Neural crest cell (in vitro differentiated cells): ENCODE measurements around the gene ANKRD28. TPM values are rescaled to one million over a fixed set of nuclear protein-coding genes. Genes with fewer than 3 reads are reported as not detected.

Source experiments
- DNase-seq: peaks from one replicate; pipeline ENCODE4 v3.0.0; 2021; ENCODE audit warnings: low read depth, mixed read lengths, low spot score
- H3K27ac Mint-ChIP-seq: one replicate; pipeline ENCODE4 v1.8.0; 2021; ENCODE audit warnings: mild to moderate bottlenecking, mixed read lengths; ENCODE audit not compliant: unreplicated experiment
- H3K27me3 Mint-ChIP-seq: 2 replicates; pipeline ENCODE4 v1.8.0; 2021; ENCODE audit warnings: low read depth, mild to moderate bottlenecking, mixed read lengths
- H3K36me3 Mint-ChIP-seq: 2 replicates; pipeline ENCODE4 v1.8.0; 2021; ENCODE audit warnings: low read depth, mild to moderate bottlenecking, mixed read lengths
- H3K4me1 Mint-ChIP-seq: 2 replicates; pipeline ENCODE4 v1.8.0; 2021; ENCODE audit warnings: mixed read lengths
- H3K4me3 Mint-ChIP-seq: one replicate; pipeline ENCODE4 v1.8.0; 2021; ENCODE audit warnings: mild to moderate bottlenecking, mixed read lengths
- H3K9me3 Mint-ChIP-seq: 2 replicates; pipeline ENCODE4 v1.8.0; 2021; ENCODE audit warnings: mixed read lengths
- CTCF ChIP-seq: fragments of 200-600 bp; sonication (generic); conservative IDR thresholded peaks from 2 replicates; pipeline ENCODE4 v1.5.0; 2021; ENCODE audit warnings: antibody characterized with exemption, mild to moderate bottlenecking
- total RNA-seq: library from RNA; stranded (reverse); gene quantifications from 2 replicates; pipeline ENCODE4 v1.2.1, GENCODE V29; 2021

The ANKRD28 gene
- total RNA-seq, 1 donor from 2014 or later, result 34.6 TPM

GRCh38 chr3:15728766-15729165, 69.0 kb downstream of the ANKRD28 start:
- no peaks in the 10 kb centered on the region for H3K27me3 Mint-ChIP-seq
- no peak overlapping the region for H3K27ac Mint-ChIP-seq
- no peaks in the 10 kb centered on the region for H3K9me3 Mint-ChIP-seq
- peaks cover 14% of the 10 kb centered on the region for H3K36me3 Mint-ChIP-seq
- no peak for TF ChIP-seq CTCF
- H3K4me1 Mint-ChIP-seq, result peaks cover 10% of the 10 kb centered on the region
- DNase-seq, result no peak
- H3K4me3 Mint-ChIP-seq, result no peak overlapping the region

GRCh38 chr3:15726881-15727280, 70.9 kb downstream of the ANKRD28 start:
- peaks cover 6% of the 10 kb centered on the region for H3K36me3 Mint-ChIP-seq
- H3K27me3 Mint-ChIP-seq, result no peaks in the 10 kb centered on the region
- H3K4me3 Mint-ChIP-seq, result no peak overlapping the region
- H3K27ac Mint-ChIP-seq, result no peak overlapping the region
- TF ChIP-seq CTCF, result no peak
- no peaks in the 10 kb centered on the region for H3K9me3 Mint-ChIP-seq
- DNase-seq, result no peak
- peaks cover 10% of the 10 kb centered on the region for H3K4me1 Mint-ChIP-seq

GRCh38 chr3:15726043-15726442, 71.7 kb downstream of the ANKRD28 start:
- Mint-ChIP-seq H3K27me3 (no peaks in the 10 kb centered on the region), H3K9me3 (no peaks in the 10 kb centered on the region), H3K27ac (no peak overlapping the region), H3K36me3 (peaks cover 6% of the 10 kb centered on the region), H3K4me3 (no peak overlapping the region), H3K4me1 (peaks cover 10% of the 10 kb centered on the region)
- no peak for DNase-seq
- no peak for TF ChIP-seq CTCF

- no peak for TF ChIP-seq CTCF
- H3K27ac Mint-ChIP-seq, result no peak overlapping the region
- no peaks in the 10 kb centered on the region for H3K27me3 Mint-ChIP-seq
- no peak overlapping the region for H3K4me3 Mint-ChIP-seq
- no peak for DNase-seq
- peaks cover 13% of the 10 kb centered on the region for H3K4me1 Mint-ChIP-seq
- peaks cover 5% of the 10 kb centered on the region for H3K36me3 Mint-ChIP-seq
- no peaks in the 10 kb centered on the region for H3K9me3 Mint-ChIP-seq
Observed at GRCh38 chr3:15724446-15724845, 73.3 kb downstream of the ANKRD28 start.

GRCh38 chr3:15723624-15723884, 74.2 kb downstream of the ANKRD28 start:
- no peaks in the 10 kb centered on the region for H3K9me3 Mint-ChIP-seq
- peaks cover 4% of the 10 kb centered on the region for H3K36me3 Mint-ChIP-seq
- peaks cover 13% of the 10 kb centered on the region for H3K4me1 Mint-ChIP-seq
- DNase-seq, result no peak
- TF ChIP-seq CTCF, result no peak
- H3K4me3 Mint-ChIP-seq, result no peak overlapping the region
- H3K27ac Mint-ChIP-seq, result no peak overlapping the region
- H3K27me3 Mint-ChIP-seq, result no peaks in the 10 kb centered on the region
